GM19099 (cell line): ENCODE data around the gene CFAP77.

Experiments used
- POLR2A ChIP-seq: IDR thresholded peaks from 3 replicates; pipeline ENCODE4 v1.6.1; 2011; ENCODE audit warnings: low read depth; ENCODE audit not compliant: insufficient read length; ENCODE audit errors: extremely low read depth

Gene CFAP77

GRCh38 chr9:132489536-132489935 is 79.5 kb downstream of the CFAP77 start:
- no peak for TF ChIP-seq POLR2A

- no peak for TF ChIP-seq POLR2A
These were observed 84.8 kb downstream of the CFAP77 start for GRCh38 chr9:132494857-132495256.

- no peak for TF ChIP-seq POLR2A
These were observed 87.7 kb downstream of the CFAP77 start for GRCh38 chr9:132497731-132498130.

- no peak for TF ChIP-seq POLR2A
These were observed 88.7 kb downstream of the CFAP77 start for GRCh38 chr9:132498531-132499210.

GRCh38 chr9:132499251-132499650 is 89.2 kb downstream of the CFAP77 start:
- TF ChIP-seq POLR2A = no peak

- TF ChIP-seq POLR2A = no peak
These were observed 90.2 kb downstream of the CFAP77 start for GRCh38 chr9:132500193-132500592.

GRCh38 chr9:132502480-132502879 is 92.5 kb downstream of the CFAP77 start:
- TF ChIP-seq POLR2A = no peak

- no peak for TF ChIP-seq POLR2A
These were observed 93.1 kb downstream of the CFAP77 start for GRCh38 chr9:132503116-132503515.

- TF ChIP-seq POLR2A = no peak
These were observed 94.5 kb downstream of the CFAP77 start for GRCh38 chr9:132504488-132504887.

- TF ChIP-seq POLR2A = no peak
These were observed 96.1 kb downstream of the CFAP77 start for GRCh38 chr9:132505991-132506655.

- no peak for TF ChIP-seq POLR2A
These were observed 97.1 kb downstream of the CFAP77 start for GRCh38 chr9:132506977-132507669.

GRCh38 chr9:132507670-132508469 is 97.9 kb downstream of the CFAP77 start:
- TF ChIP-seq POLR2A = no peak

- TF ChIP-seq POLR2A = no peak
These were observed 100.2 kb downstream of the CFAP77 start for GRCh38 chr9:132509928-132510874.
